BE2C (cell line): Measurements from ENCODE around the gene GPAM.

Experiments
- DNase-seq: peaks from one replicate; pipeline ENCODE4 v3.0.0-alpha.2; 2020
- H3K27me3 ChIP-seq: fragments of 250-450 bp; sonication (Bioruptor Pico); 2 replicates; pipeline ENCODE4 v1.5.1; 2020; ENCODE audit warnings: mild to moderate bottlenecking
- H3K36me3 ChIP-seq: fragments of 250-450 bp; sonication (Bioruptor Pico); 2 replicates; pipeline ENCODE4 v1.5.1; 2020; ENCODE audit warnings: mild to moderate bottlenecking
- H3K4me1 ChIP-seq: fragments of 250-450 bp; sonication (Bioruptor Pico); 2 replicates; pipeline ENCODE4 v1.5.1; 2020
- H3K4me3 ChIP-seq: 2 replicates; pipeline ENCODE4 v1.5.1; 2011; ENCODE audit warnings: low read depth, low read length
- H3K9me3 ChIP-seq: fragments of 250-450 bp; sonication (Bioruptor Pico); 2 replicates; pipeline ENCODE4 v1.5.1; 2020
- CTCF ChIP-seq: IDR thresholded peaks from 2 replicates; pipeline ENCODE4 v1.5.1; 2012; ENCODE audit warnings: mild to moderate bottlenecking, low read depth, low read length

The GPAM gene

GRCh38 chr10:112137154-112137987 lies 46.2 kb downstream of the GPAM start:
- peak; percentile 92 for TF ChIP-seq CTCF
- peaks cover 3% of the 10 kb centered on the region; the same call in 1 of the 2 replicates for H3K36me3 ChIP-seq
- DNase-seq: peak; percentile 79

GRCh38 chr10:112136486-112137153 lies 46.9 kb downstream of the GPAM start:
- Histone ChIP-seq H3K4me1 (no peaks in the 10 kb centered on the region), H3K27me3 (no peaks in the 10 kb centered on the region), H3K4me3 (no peak overlapping the region), H3K9me3 (no peaks in the 10 kb centered on the region), H3K36me3 (peaks cover 3% of the 10 kb centered on the region; the same call in 1 of the 2 replicates)
- TF ChIP-seq CTCF: no peak
- no peak for DNase-seq

More at GRCh38 chr10:112137154-112137987, 46.2 kb downstream of the GPAM start:
- no peak overlapping the region for H3K4me3 ChIP-seq
- no peaks in the 10 kb centered on the region for H3K27me3 ChIP-seq
- H3K9me3 ChIP-seq: no peaks in the 10 kb centered on the region
- no peaks in the 10 kb centered on the region for H3K4me1 ChIP-seq

- no peak overlapping the region for H3K4me3 ChIP-seq
Observed at GRCh38 chr10:112135604-112136003, 48.0 kb downstream of the GPAM start.

DNA sequence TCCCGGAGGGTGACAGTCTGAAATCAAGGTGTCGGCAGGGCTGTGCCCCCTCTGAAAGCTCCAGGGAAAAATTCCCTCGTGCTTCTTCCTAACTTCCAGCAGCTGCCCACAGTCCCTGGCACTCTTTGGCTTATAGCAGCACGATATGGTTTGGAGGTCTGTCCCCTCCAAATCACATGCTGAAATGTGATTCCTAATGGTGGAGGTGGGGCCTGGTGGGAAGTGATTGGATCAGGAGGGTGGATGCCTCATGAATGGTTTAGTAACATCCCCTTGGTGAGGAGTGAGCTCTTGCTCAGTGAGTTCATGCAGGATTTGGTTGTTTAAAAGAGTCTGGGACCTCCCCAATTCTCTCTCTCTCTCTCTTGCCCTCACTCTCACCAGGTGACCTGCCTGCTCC lies 51.1 kb downstream of the GPAM start:
- no peaks in the 10 kb centered on the region; the same call in 1 of the 2 replicates for H3K36me3 ChIP-seq

More at GRCh38 chr10:112135604-112136003, 48.0 kb downstream of the GPAM start:
- no peak for DNase-seq
- H3K36me3 ChIP-seq: peaks cover 3% of the 10 kb centered on the region; the same call in 1 of the 2 replicates
- no peaks in the 10 kb centered on the region for H3K9me3 ChIP-seq
- H3K27me3 ChIP-seq: no peaks in the 10 kb centered on the region
- no peak for TF ChIP-seq CTCF
- H3K4me1 ChIP-seq: no peaks in the 10 kb centered on the region

DNA sequence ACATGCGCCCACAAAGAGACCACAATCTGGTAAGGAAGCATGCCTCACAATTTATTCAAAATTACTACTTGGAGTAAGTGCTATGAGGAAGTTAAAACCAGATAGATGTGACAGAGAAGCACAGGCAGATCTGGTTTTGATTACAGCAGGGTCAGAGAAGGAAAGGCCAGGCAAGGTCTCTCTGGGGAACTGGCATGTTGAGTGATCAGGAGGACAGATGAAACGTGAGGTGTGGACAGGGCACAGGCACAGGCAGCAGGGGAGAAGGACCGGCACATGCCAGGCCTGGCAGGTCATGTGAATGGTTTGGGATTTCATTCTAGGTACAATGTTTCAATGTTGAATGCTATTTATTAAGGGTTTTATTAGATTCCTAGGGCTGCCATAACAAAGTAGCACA lies 51.6 kb downstream of the GPAM start:
- Histone ChIP-seq H3K4me1 (peaks cover 1% of the 10 kb centered on the region; the same call in 1 of the 2 replicates), H3K4me3 (no peak overlapping the region), H3K9me3 (no peaks in the 10 kb centered on the region), H3K27me3 (no peaks in the 10 kb centered on the region), H3K36me3 (no peaks in the 10 kb centered on the region; the same call in 1 of the 2 replicates)
- no peak for DNase-seq
- TF ChIP-seq CTCF: no peak

More for the DNA sequence above, 51.1 kb downstream of the GPAM start:
- Histone ChIP-seq H3K4me3 (no peak overlapping the region), H3K27me3 (no peaks in the 10 kb centered on the region), H3K4me1 (no peaks in the 10 kb centered on the region), H3K9me3 (no peaks in the 10 kb centered on the region)
- no peak for TF ChIP-seq CTCF
- DNase-seq: no peak
